ENCODE data around the gene TMCO1. TPM values are rescaled to one million over a fixed set of nuclear protein-coding genes. Genes with fewer than 3 reads are reported as not detected.

TMCO1 gene
- total and polyA plus RNA-seq, 2 of the 13 experiments (the other 11 are each of a cell fraction or from before 2014, with no cell fraction given): 106 to 119 TPM

DNA sequence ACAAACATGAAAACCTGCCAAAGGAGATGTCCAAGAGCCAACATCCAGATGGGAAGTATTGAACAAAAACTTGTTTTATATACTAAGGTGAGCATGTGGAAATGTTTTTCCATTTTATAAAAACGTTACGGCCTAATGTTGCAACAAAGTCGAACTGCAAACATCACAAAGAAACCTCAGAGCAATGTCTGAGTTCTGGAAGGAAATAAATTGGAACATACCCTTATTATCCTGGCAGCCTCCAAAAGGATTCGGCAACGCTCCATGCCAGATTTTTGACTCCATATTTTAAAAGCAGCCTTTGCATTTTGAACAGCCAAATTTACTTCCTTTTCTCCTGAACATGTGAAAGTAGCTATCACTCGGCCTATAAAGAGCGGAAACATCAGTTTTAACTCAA is 73.6 kb downstream of the TMCO1 start:
- CTCF ChIA-PET (ENCODE audit: low intra/inter-chr PET ratio, low total read pairs): no interaction called here
- no peak for FAIRE-seq
- H3K36me3 ChIP-seq (replicated peaks in 1 of 2; ENCODE audit: control insufficient read depth in 1 of 2, insufficient read depth in 2 of 2, low read length in 2 of 2): no peaks in the 10 kb centered on the region; a peak in 1 of 5 replicates
- POLR2A ChIA-PET: interaction anchor here (0.7 kb wide), 1 partner anchor 96 kb away, joined by 3 read pairs; no protein-coding TSS in a partner anchor
- TF ChIP-seq ZNF772 (CRISPR knock-in tag; IDR thresholded peaks at IDR 0.05) (no peak), ZNF17 (CRISPR knock-in tag; IDR thresholded peaks at IDR 0.05) (no peak), ZFP36 (IDR thresholded peaks at IDR 0.05; ENCODE audit: borderline replicate concordance, low read depth, low read length, partially characterized antibody) (no peak), SIX4 (CRISPR knock-in tag; IDR thresholded peaks at IDR 0.05) (no peak), SATB2 (CRISPR knock-in tag; IDR thresholded peaks at IDR 0.05) (no peak), TSC22D2 (CRISPR knock-in tag; IDR thresholded peaks at IDR 0.05; ENCODE audit: borderline replicate concordance) (no peak)
- no TSS peak for BruUV-seq (replicated peaks)
- H3K79me2 ChIP-seq (ENCODE audit: insufficient read depth, low read length): peaks cover 12% of the 10 kb centered on the region
- H3K4me1 ChIP-seq (ENCODE audit: insufficient read depth, low read length): peaks cover 32% of the 10 kb centered on the region
- intact Hi-C loops (cut with micrococcal nuclease; ENCODE audit: unreplicated experiment) (loop anchor here (5.0 kb wide), 3 partner anchors 93 to 558 kb away; no protein-coding TSS in a partner anchor), in situ Hi-C loops (cut with HindIII; ENCODE audit: extremely low pct_ligation_motif_present, low pct_unique_long_range_greater_than_20kb) (loop anchor here (5.0 kb wide), 1 partner anchor 217 kb away; no protein-coding TSS in a partner anchor)
- no peak for ATAC-seq
- no peak overlapping the region for H3K4me3 ChIP-seq (replicated peaks in 1 of 3; ENCODE audit: insufficient read depth in 1 of 3, low read depth in 2 of 3, low read length in 3 of 3)
- H2AFZ ChIP-seq (ENCODE audit: low read length): no peak overlapping the region
- no peaks in the 10 kb centered on the region for H3K9me3 ChIP-seq (ENCODE audit: low read length)
- H3K4me2 ChIP-seq (ENCODE audit: low read depth, low read length): no peak overlapping the region
- no peak overlapping the region for H3K27ac ChIP-seq (ENCODE audit: extremely low read length, insufficient read depth, low read length)
- WGBS (ENCODE audit: low lambda C conversion rate): 90% methylated on average over 7 of the region's 7 CpGs
- no peaks in the 10 kb centered on the region; the same call in 1 of the 2 replicates for H4K20me1 ChIP-seq (ENCODE audit: insufficient read depth, low read length)
- DNase-seq (ENCODE audit: low spot score): no peak
- no peak overlapping the region for H3K9ac ChIP-seq (ENCODE audit: insufficient read depth, low read depth, low read length)
- no peaks in the 10 kb centered on the region; a peak in 2 of 5 replicates for H3K27me3 ChIP-seq (ENCODE audit: control insufficient read depth in 1 of 2, insufficient read depth in 2 of 2, low read length in 2 of 2)

DNA sequence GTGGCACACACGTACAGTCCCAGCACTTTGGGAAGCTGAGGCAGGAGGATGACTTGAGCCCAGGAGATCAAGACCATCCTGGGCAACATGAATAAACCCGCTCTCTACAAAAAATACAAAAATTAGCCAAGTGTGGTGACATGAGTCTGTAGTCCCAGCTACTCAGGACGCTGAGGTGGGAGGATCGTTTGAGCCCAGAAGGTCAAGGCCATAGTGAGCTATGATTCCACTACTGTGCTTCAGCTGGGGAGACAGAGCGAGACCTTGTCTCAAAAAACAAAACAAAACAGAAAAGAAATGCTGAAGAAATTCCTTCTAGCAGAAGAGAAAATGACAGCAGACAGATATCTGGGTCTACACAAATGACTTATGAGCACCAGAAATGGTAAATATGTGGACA is 80.6 kb downstream of the TMCO1 start:
- Histone ChIP-seq H3K27ac (ENCODE audit: extremely low read length, insufficient read depth, low read length) (no peak overlapping the region), H3K9ac (ENCODE audit: insufficient read depth, low read depth, low read length) (no peak overlapping the region), H3K9me3 (ENCODE audit: low read length) (peaks cover 7% of the 10 kb centered on the region; the same call in 1 of the 2 replicates), H3K4me3 (replicated peaks in 1 of 3; ENCODE audit: insufficient read depth in 1 of 3, low read depth in 2 of 3, low read length in 3 of 3) (no peak overlapping the region), H3K36me3 (replicated peaks in 1 of 2; ENCODE audit: control insufficient read depth in 1 of 2, insufficient read depth in 2 of 2, low read length in 2 of 2) (peaks cover 0 to 10% of the 10 kb centered on the region in 2 experiments; a peak in 3 of 5 replicates), H3K79me2 (ENCODE audit: insufficient read depth, low read length) (peaks cover 3% of the 10 kb centered on the region), H3K4me2 (ENCODE audit: low read depth, low read length) (peak overlapping the region; percentile 33; the same call in 1 of the 2 replicates), H3K4me1 (ENCODE audit: insufficient read depth, low read length) (peaks cover 22% of the 10 kb centered on the region), H2AFZ (ENCODE audit: low read length) (no peak overlapping the region), H3K27me3 (ENCODE audit: control insufficient read depth in 1 of 2, insufficient read depth in 2 of 2, low read length in 2 of 2) (no peaks in the 10 kb centered on the region), H4K20me1 (ENCODE audit: insufficient read depth, low read length) (no peaks in the 10 kb centered on the region)
- FAIRE-seq (peak; percentile 49), DNase-seq (ENCODE audit: low spot score) (peak; percentile 60), ATAC-seq (peak; percentile 86)
- in situ Hi-C loops (cut with HindIII; ENCODE audit: extremely low pct_ligation_motif_present, low pct_unique_long_range_greater_than_20kb): no loop called here
- BruUV-seq (replicated peaks): no TSS peak
- intact Hi-C loops (cut with micrococcal nuclease; ENCODE audit: unreplicated experiment): no loop called here
- WGBS (ENCODE audit: low lambda C conversion rate): 48% methylated on average over 5 of the region's 5 CpGs
- CTCF ChIA-PET (ENCODE audit: low intra/inter-chr PET ratio, low total read pairs): no interaction called here
- POLR2A ChIA-PET: interaction anchor here (1.3 kb wide), 1 partner anchor 10 kb away, joined by 6 read pairs; the partner anchor contains the start of gene ALDH9A1
- no peak for TF ChIP-seq ZNF10 (CRISPR knock-in tag; IDR thresholded peaks at IDR 0.05; ENCODE audit: borderline replicate concordance, low read depth)
- no peak for TF ChIP-seq KLF15 (CRISPR knock-in tag; IDR thresholded peaks at IDR 0.05; ENCODE audit: borderline replicate concordance)
- peak; percentile 15; the same call in 1 of the 2 replicates for TF ChIP-seq RXRA (CRISPR knock-in tag; IDR thresholded peaks at IDR 0.05)
- TF ChIP-seq ZNF326 (CRISPR knock-in tag; IDR thresholded peaks at IDR 0.05; ENCODE audit: borderline replicate concordance): no peak
- peak; percentile 62 for TF ChIP-seq NR2F6 (IDR thresholded peaks at IDR 0.05)
- TF ChIP-seq NR2F6 (CRISPR knock-in tag; IDR thresholded peaks at IDR 0.05): peak; percentile 62; the same call in 1 of the 2 replicates
- TF ChIP-seq, protein P1, sequence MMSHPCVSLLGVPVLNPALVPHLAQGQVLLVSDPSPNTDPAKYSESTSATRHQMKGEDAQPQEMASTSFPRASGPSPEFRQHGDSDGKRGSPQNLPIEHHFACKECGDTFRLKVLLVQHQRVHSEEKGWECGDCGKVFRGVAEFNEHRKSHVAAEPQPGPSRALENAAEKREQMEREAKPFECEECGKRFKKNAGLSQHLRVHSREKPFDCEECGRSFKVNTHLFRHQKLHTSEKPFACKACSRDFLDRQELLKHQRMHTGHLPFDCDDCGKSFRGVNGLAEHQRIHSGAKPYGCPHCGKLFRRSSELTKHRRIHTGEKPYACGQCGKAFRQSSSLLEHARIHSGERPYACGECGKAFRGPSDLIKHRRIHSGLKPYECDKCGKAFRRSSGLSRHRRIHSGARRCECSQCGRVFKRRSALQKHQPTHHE (CRISPR knock-in tag; IDR thresholded peaks at IDR 0.05; ENCODE audit: borderline replicate concordance): no peak
- TF ChIP-seq NKX3-1 (CRISPR knock-in tag; IDR thresholded peaks at IDR 0.05): no peak
- TF ChIP-seq RARA (CRISPR knock-in tag; IDR thresholded peaks at IDR 0.05): peak; percentile 44
- TF ChIP-seq SALL1 (CRISPR knock-in tag; IDR thresholded peaks at IDR 0.05): 0 out of 2 replicates have a peak, but pooled peaks have one; percentile 19
- peak; percentile 21 to 30; a peak in 2 of 4 replicates for TF ChIP-seq NR2F1 (CRISPR knock-in tag; IDR thresholded peaks at IDR 0.05)
- TF ChIP-seq ZNF841 (CRISPR knock-in tag; IDR thresholded peaks at IDR 0.05; ENCODE audit: borderline replicate concordance): no peak
- 0 out of 2 replicates have a peak, but pooled peaks have one; percentile 14 for TF ChIP-seq FOSL2 (CRISPR knock-in tag; IDR thresholded peaks at IDR 0.05)
- no peak for TF ChIP-seq CREB1 (IDR thresholded peaks at IDR 0.05)
- no peak for TF ChIP-seq CREB1 (CRISPR knock-in tag; IDR thresholded peaks at IDR 0.05)

Data from HepG2 (cell line).